IMR-90 (cell line): ENCODE data around the gene TRIM41. TPM values are rescaled to one million over a fixed set of nuclear protein-coding genes. Genes with fewer than 3 reads are reported as not detected.

ENCODE experiments used
- ATAC-seq: fragments of 200-7000 bp; cut with Tn5 transposase; 2 replicates; pipeline ENCODE4 v1.9.1; 2020; ENCODE audit warnings: low read depth, mild to moderate bottlenecking, moderate library complexity
- BruUV-seq: library from RNA; stranded (reverse); fragments of 400-500 nt; replicated peaks from 2 replicates; lab custom pipeline; 2021; lab: Mats Ljungman, UMichigan
- CTCF ChIA-PET: fragments of 300-600 bp; formaldehyde crosslinking; extraction: SDS; loops from one replicate; lab custom pipeline; 2021; ENCODE audit warnings: antibody characterized with exemption; lab: Yijun Ruan, JAX
- POLR2A ChIA-PET: fragments of 300-600 bp; sonication (Branson Sonifier 250); formaldehyde crosslinking; loops from one replicate; lab custom pipeline; 2022; ENCODE audit warnings: antibody characterized with exemption; ENCODE audit not compliant: unreplicated experiment; lab: Charles Lee
- DNase-seq: peaks from one replicate; pipeline ENCODE4 v3.0.0; 2013
- H2AFZ ChIP-seq: replicated peaks from 2 replicates; pipeline ENCODE3; 2013; ENCODE audit warnings: low read length, mild to moderate bottlenecking; ENCODE audit not compliant: poor library complexity
- H2AK5ac ChIP-seq: 2 replicates; pipeline ENCODE4 v1.6.1; 2013; ENCODE audit warnings: low read depth, low read length, inconsistent platforms
- H2AK9ac ChIP-seq: replicated peaks from 2 replicates; pipeline ENCODE3; 2013; ENCODE audit warnings: mild to moderate bottlenecking, low read depth, low read length, moderate library complexity; ENCODE audit not compliant: poor library complexity
- H2BK120ac ChIP-seq: 2 replicates; pipeline ENCODE4 v1.6.1; 2013; ENCODE audit warnings: low read depth, low read length, inconsistent platforms
- H2BK15ac ChIP-seq: 3 replicates; pipeline ENCODE4 v1.6.1; 2013; ENCODE audit warnings: low read depth, low read length, inconsistent platforms
- H2BK20ac ChIP-seq: 2 replicates; pipeline ENCODE4 v1.6.1; 2013; ENCODE audit warnings: low read depth, mild to moderate bottlenecking, inconsistent platforms, low read length, moderate library complexity
- H2BK5ac ChIP-seq: 2 replicates; pipeline ENCODE4 v1.6.1; 2013; ENCODE audit warnings: mild to moderate bottlenecking, low read depth, low read length, inconsistent platforms; ENCODE audit not compliant: poor library complexity, severe bottlenecking
- H3K14ac ChIP-seq: replicated peaks from 2 replicates; pipeline ENCODE4 v1.6.1; 2013; ENCODE audit warnings: low read depth, low read length, inconsistent platforms
- H3K18ac ChIP-seq: 2 replicates; pipeline ENCODE4 v1.6.1; 2013; ENCODE audit warnings: low read depth, low read length, control low read depth
- H3K23ac ChIP-seq: 2 replicates; pipeline ENCODE4 v1.6.1; 2013; ENCODE audit warnings: low read depth, low read length, inconsistent platforms
- H3K27ac ChIP-seq: 2 replicates; pipeline ENCODE4 v1.5.1; 2013; ENCODE audit warnings: mild to moderate bottlenecking, control low read depth, low read length; ENCODE audit not compliant: insufficient read depth
- H3K27me3 ChIP-seq: 2 replicates; pipeline ENCODE4 v1.6.1; 2013; ENCODE audit warnings: low read length; ENCODE audit not compliant: control insufficient read depth, insufficient read depth
- H3K36me3 ChIP-seq: 2 replicates; pipeline ENCODE4 v1.6.1; 2013; ENCODE audit warnings: low read length, mixed read lengths; ENCODE audit not compliant: control insufficient read depth, insufficient read depth
- H3K4ac ChIP-seq: 2 replicates; pipeline ENCODE4 v1.6.1; 2013; ENCODE audit warnings: low read depth, low read length, inconsistent platforms
- H3K4me1 ChIP-seq: 2 replicates; pipeline ENCODE4 v1.6.1; 2013; ENCODE audit warnings: low read length, mixed read lengths; ENCODE audit not compliant: control insufficient read depth, insufficient read depth
- H3K4me2 ChIP-seq: 2 replicates; pipeline ENCODE4 v1.6.1; 2013; ENCODE audit warnings: low read depth, mild to moderate bottlenecking, control low read depth, low read length, moderate library complexity
- H3K4me3 ChIP-seq: 2 replicates; pipeline ENCODE4 v1.5.1; 2013; ENCODE audit warnings: low read depth, mild to moderate bottlenecking, control low read depth, low read length, moderate library complexity; ENCODE audit not compliant: insufficient read depth
- H3K56ac ChIP-seq: 2 replicates; pipeline ENCODE4 v1.6.1; 2013; ENCODE audit warnings: low read length, inconsistent platforms; ENCODE audit not compliant: insufficient read depth; ENCODE audit errors: extremely low read depth
- H3K79me1 ChIP-seq, 2 experiments: 2 replicates each; pipeline ENCODE4 v1.6.1; 2013; ENCODE audit warnings: low read length in 2 of 2, inconsistent platforms in 1 of 2, low read depth in 1 of 2
- H3K9ac ChIP-seq: 2 replicates; pipeline ENCODE4 v1.6.1; 2013; ENCODE audit warnings: low read depth, low read length, control low read depth
- H3K9me1 ChIP-seq: 2 replicates; pipeline ENCODE4 v1.6.1; 2013; ENCODE audit warnings: low read length, inconsistent platforms; ENCODE audit not compliant: insufficient read depth
- H3K9me3 ChIP-seq: 2 replicates; pipeline ENCODE4 v1.6.1; 2013; ENCODE audit warnings: low read length; ENCODE audit not compliant: control insufficient read depth, insufficient read depth
- H4K20me1 ChIP-seq: 2 replicates; pipeline ENCODE4 v1.6.1; 2013; ENCODE audit warnings: low read length, inconsistent platforms; ENCODE audit not compliant: insufficient read depth
- H4K5ac ChIP-seq: 2 replicates; pipeline ENCODE4 v1.6.1; 2013; ENCODE audit warnings: mild to moderate bottlenecking, low read depth, low read length, control low read depth
- H4K8ac ChIP-seq, 2 experiments: 2 replicates each; pipeline ENCODE4 v1.6.1; 2013; ENCODE audit warnings: low read depth in 2 of 2, low read length in 2 of 2, control low read depth in 1 of 2, inconsistent platforms in 1 of 2
- H4K91ac ChIP-seq: 2 replicates; pipeline ENCODE4 v1.6.1; 2013; ENCODE audit warnings: low read depth, low read length, inconsistent platforms; ENCODE audit not compliant: insufficient read depth
- BHLHE40 ChIP-seq: fragments of 150-350 bp; IDR thresholded peaks from 2 replicates; pipeline ENCODE4 v1.6.1; 2016; ENCODE audit warnings: mild to moderate bottlenecking, low read depth, low read length
- CEBPB ChIP-seq: IDR thresholded peaks from 2 replicates; pipeline ENCODE4 v1.6.1; 2012; ENCODE audit warnings: low read depth, low read length, improper control_type of control experiment
- CHD1 ChIP-seq: IDR thresholded peaks from 2 replicates; pipeline ENCODE4 v1.6.1; 2012; ENCODE audit warnings: low read depth, low read length, improper control_type of control experiment
- CTCF ChIP-seq: conservative IDR thresholded peaks from 2 replicates; pipeline ENCODE4 v1.5.1; 2012; ENCODE audit warnings: mild to moderate bottlenecking, low read depth, low read length, improper control_type of control experiment
- ELK1 ChIP-seq: fragments of 150-350 bp; IDR thresholded peaks from 2 replicates; pipeline ENCODE4 v1.6.1; 2016; ENCODE audit warnings: low read depth, mild to moderate bottlenecking, low read length, moderate library complexity, borderline replicate concordance
- FOS ChIP-seq: fragments of 150-350 bp; IDR thresholded peaks from 2 replicates; pipeline ENCODE4 v1.6.1; 2016; ENCODE audit warnings: low read depth, low read length
- MAFK ChIP-seq: IDR thresholded peaks from 2 replicates; pipeline ENCODE4 v1.6.1; 2012; ENCODE audit warnings: low read depth, low read length, improper control_type of control experiment
- MAZ ChIP-seq: IDR thresholded peaks from 2 replicates; pipeline ENCODE4 v1.6.1; 2012; ENCODE audit warnings: low read depth, mild to moderate bottlenecking, low read length, improper control_type of control experiment, moderate library complexity, borderline replicate concordance
- MXI1 ChIP-seq: IDR thresholded peaks from 2 replicates; pipeline ENCODE4 v1.6.1; 2012; ENCODE audit warnings: low read depth, mild to moderate bottlenecking, low read length, moderate library complexity, borderline replicate concordance
- NFE2L2 ChIP-seq: fragments of 150-350 bp; IDR thresholded peaks from 2 replicates; pipeline ENCODE4 v1.6.1; 2016; ENCODE audit warnings: low read depth, mild to moderate bottlenecking, low read length
- RAD21 ChIP-seq: IDR thresholded peaks from 2 replicates; pipeline ENCODE4 v1.6.1; 2012; ENCODE audit warnings: low read length, improper control_type of control experiment
- RCOR1 ChIP-seq: IDR thresholded peaks from 2 replicates; pipeline ENCODE4 v1.6.1; 2012; ENCODE audit warnings: mild to moderate bottlenecking, low read length, improper control_type of control experiment; ENCODE audit not compliant: insufficient replicate concordance
- RFX5 ChIP-seq: IDR thresholded peaks from 2 replicates; pipeline ENCODE4 v1.8.0; 2012; ENCODE audit warnings: low read depth, mild to moderate bottlenecking, low read length, moderate library complexity
- SMC3 ChIP-seq: fragments of 150-350 bp; IDR thresholded peaks from 2 replicates; pipeline ENCODE4 v1.6.1; 2016; ENCODE audit warnings: low read depth, mild to moderate bottlenecking, antibody characterized with exemption, low read length, moderate library complexity
- USF2 ChIP-seq: fragments of 150-350 bp; IDR thresholded peaks from 2 replicates; pipeline ENCODE4 v1.6.1; 2017; ENCODE audit warnings: mild to moderate bottlenecking, antibody characterized with exemption, low read length, low read depth
- WGBS, 2 experiments: methylation state at CpG; one replicate each; pipeline versions ENCODE4 v1.1.5 to v1.1.7; 2013; ENCODE audit warnings: missing lambda C conversion rate in 2 of 2; ENCODE audit not compliant: insufficient read length in 1 of 2; ENCODE audit errors: extremely low coverage in 2 of 2; 5-methylcytosine and 5-hydroxymethylcytosine counted together
- dilution Hi-C: fragments of 300-500 bp; cut with HindIII; formaldehyde crosslinking; loops from one replicate; pipeline ENCODE4 v1.14.3; 2018; ENCODE audit warnings: low sequenced_read_pairs; ENCODE audit not compliant: unreplicated experiment
- in situ Hi-C: fragments of 300-500 bp; cut with MboI; formaldehyde crosslinking; loops from 3 replicates; pipeline ENCODE4 v1.14.3; 2019; ENCODE audit warnings: low sequenced_read_pairs, inconsistent platforms, mixed read lengths
- intact Hi-C: fragments of 100-400 bp; cut with micrococcal nuclease; formaldehyde crosslinking; loops from 2 replicates; pipeline ENCODE4 v1.10.0; 2022
- polyA plus RNA-seq, 3 experiments: library from polyadenylated mRNA; depleted of rRNA; stranded (reverse); fragments of >200 nt; gene quantifications; 2 replicates each; pipeline ENCODE4 v1.2.3, GENCODE V29; 2012; ENCODE audit warnings: low replicate concordance in 1 of 3
- total RNA-seq: library from RNA; depleted of rRNA; stranded (reverse); fragments of >200 nt; gene quantifications from 2 replicates; pipeline ENCODE4 v1.2.3, GENCODE V29; 2012

The TRIM41 gene
- total and polyA plus RNA-seq, 2 of the 4 experiments (the other 2 are of a cell fraction) = 5.9 to 15.7 TPM

- in situ Hi-C loops (loop anchor here (5.0 to 10.0 kb wide), 2 partner anchors 72 to 380 kb away; partner anchors contain the start of gene MGAT1), dilution Hi-C loops (no loop called here), intact Hi-C loops (loop anchor here (1.0 to 5.0 kb wide), 2 partner anchors 26 to 77 kb away; partner anchors contain the start of gene TRIM52)
- 85% methylated on average over 4 of the region's 16 CpGs; no CpG with 5 or more reads in 1 of the 2 experiments for WGBS, 2 experiments
- Histone ChIP-seq H3K79me1 (no peaks in the 10 kb centered on the region), H3K4ac (no peak overlapping the region), H3K4me3 (0 out of 2 replicates have a peak overlapping the region, but pooled peaks have one; percentile 3), H3K9ac (no peak overlapping the region), H3K27ac (no peak overlapping the region), H4K8ac (no peak overlapping the region), H3K9me3 (no peaks in the 10 kb centered on the region), H4K91ac (no peak overlapping the region), H3K4me1 (no peaks in the 10 kb centered on the region), H3K4me2 (peak overlapping the region; percentile 15; the same call in 1 of the 2 replicates), H2BK15ac (no peak overlapping the region), H2BK5ac (no peak overlapping the region), H2BK120ac (no peak overlapping the region), H2AFZ (peak overlapping the region; percentile 67), H4K5ac (no peak overlapping the region), H3K23ac (no peak overlapping the region), H3K9me1 (peaks cover 2% of the 10 kb centered on the region; the same call in 1 of the 2 replicates), H3K36me3 (no peaks in the 10 kb centered on the region), H4K20me1 (peaks cover 12% of the 10 kb centered on the region), H3K56ac (no peak overlapping the region), H3K27me3 (no peaks in the 10 kb centered on the region), H3K14ac (no peak overlapping the region), H2BK20ac (no peak overlapping the region), H2AK9ac (peak overlapping the region; percentile 74), H3K18ac (no peak overlapping the region), H2AK5ac (no peak overlapping the region)
- DNase-seq (no peak), ATAC-seq (no peak)
- ChIA-PET CTCF (interaction anchor here (0.7 to 1.0 kb wide), 5 partner anchors 14 to 892 kb away, joined by 3 to 6 read pairs (median 4); no protein-coding TSS in a partner anchor), POLR2A (no interaction called here)
- BruUV-seq = no TSS peak
- TF ChIP-seq MAFK (no peak), RFX5 (no peak), SMC3 (no peak), CHD1 (no peak), RAD21 (no peak), CTCF (no peak), MAZ (no peak), MXI1 (no peak), CEBPB (no peak), ELK1 (no peak), USF2 (no peak), FOS (no peak), BHLHE40 (no peak), NFE2L2 (no peak), RCOR1 (no peak)
These were observed 38.2 kb upstream of the TRIM41 start for GRCh38 chr5:181184845-181185216.
